BLaER1 treated with 17β-estradiol and CSF1 and Interleukin-3, amounts not matched to agents 10 nM and 100 nM (cell line): Measurements from ENCODE around the gene EPN3.
A peak's percentile ranks its signal among the peaks of the same experiment; 100 is the strongest.

Experiments
- H3K27ac ChIP-seq, 11 experiments: shearing (Covaris generic); formaldehyde crosslinking; 2 replicates each; pipeline ENCODE4 v1.8.1; 2022
- H3K27me3 ChIP-seq, 11 experiments: shearing (Covaris generic); formaldehyde crosslinking; 2 replicates each; pipeline ENCODE4 v1.8.1; 2022
- H3K36me3 ChIP-seq, 11 experiments: shearing (Covaris generic); formaldehyde crosslinking; 2 replicates each; pipeline ENCODE4 v1.8.1; 2022
- H3K4me1 ChIP-seq, 10 experiments: shearing (Covaris generic); formaldehyde crosslinking; 2 replicates each; pipeline ENCODE4 v1.8.1; 2022
- H3K4me2 ChIP-seq, 11 experiments: shearing (Covaris generic); formaldehyde crosslinking; 2 replicates each; pipeline ENCODE4 v1.8.1; 2022
- H3K4me3 ChIP-seq, 10 experiments: shearing (Covaris generic); formaldehyde crosslinking; 2 replicates each; pipeline ENCODE4 v1.8.1; 2022
- H3K9ac ChIP-seq, 11 experiments: shearing (Covaris generic); formaldehyde crosslinking; 2 replicates each; pipeline ENCODE4 v1.8.1; 2022
- H3K9me3 ChIP-seq, 11 experiments: shearing (Covaris generic); formaldehyde crosslinking; replicated peaks in 1 of 11; 2 replicates each; pipeline ENCODE4 v1.8.1; 2022
- H4K20me1 ChIP-seq, 11 experiments: shearing (Covaris generic); formaldehyde crosslinking; 2 replicates each; pipeline ENCODE4 v1.8.1; 2022
- Cebpa-rat ChIP-seq, 11 experiments: shearing (Covaris generic); IDR thresholded peaks; 2 replicates each; pipeline ENCODE4 v1.8.1; 2022

Gene EPN3

DNA sequence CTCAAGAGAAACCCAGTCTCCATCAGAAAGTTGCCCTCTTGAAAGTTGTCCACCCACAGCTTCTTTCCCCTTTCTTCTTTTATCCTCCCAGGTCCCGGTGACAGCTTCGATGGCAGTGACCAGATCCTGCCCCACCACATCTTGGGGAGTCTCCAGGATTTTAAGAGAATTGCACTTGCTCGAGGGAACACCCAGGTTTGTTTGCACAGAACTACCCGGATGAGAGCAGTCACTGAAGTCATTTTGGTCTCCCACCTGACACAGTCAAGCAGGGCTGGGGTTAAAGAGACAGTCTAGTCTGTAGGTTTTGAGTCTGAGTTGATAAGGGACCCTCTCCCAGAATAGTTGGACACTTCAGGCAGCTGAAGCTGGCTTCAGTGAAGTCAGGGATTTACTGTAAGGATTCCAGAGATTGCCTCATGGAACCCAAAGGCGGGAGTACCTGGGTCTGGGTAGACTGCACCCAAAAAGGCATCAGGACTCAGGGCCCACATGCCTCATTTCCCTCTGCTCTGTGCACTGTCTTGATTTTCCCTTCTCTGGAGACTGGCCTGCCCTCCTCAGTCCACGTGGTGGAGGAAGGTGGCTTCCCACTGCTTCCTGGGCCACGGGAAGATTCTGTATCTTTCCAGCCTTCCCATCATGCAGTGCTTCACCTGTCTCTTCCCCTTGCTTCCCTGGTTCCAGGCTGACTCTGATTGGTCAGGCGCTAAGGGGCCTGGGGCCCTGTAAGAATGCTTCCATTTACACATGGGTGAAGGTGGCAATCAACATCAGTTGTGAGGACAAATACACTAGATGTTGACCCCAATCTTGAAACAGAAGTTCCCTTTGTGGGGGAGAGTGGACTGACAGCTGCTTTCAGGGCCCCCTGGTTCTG, 14.8 kb upstream of the EPN3 start:
- no peaks in the 10 kb centered on the region for H3K27me3 ChIP-seq
- no peak overlapping the region for H3K9ac ChIP-seq
- H3K4me3 ChIP-seq = no peak overlapping the region
- H4K20me1 ChIP-seq = no peaks in the 10 kb centered on the region
- no peaks in the 10 kb centered on the region for H3K9me3 ChIP-seq
- no peaks in the 10 kb centered on the region for H3K36me3 ChIP-seq
- TF ChIP-seq Cebpa-rat (IDR thresholded peaks at IDR 0.05) = no peak
- H3K4me2 ChIP-seq = no peak overlapping the region
- peaks cover 0 to 16% (median 13%) of the 10 kb centered on the region in 10 experiments; a peak in 15 of 20 replicates for H3K4me1 ChIP-seq
- H3K27ac ChIP-seq = no peak overlapping the region

DNA sequence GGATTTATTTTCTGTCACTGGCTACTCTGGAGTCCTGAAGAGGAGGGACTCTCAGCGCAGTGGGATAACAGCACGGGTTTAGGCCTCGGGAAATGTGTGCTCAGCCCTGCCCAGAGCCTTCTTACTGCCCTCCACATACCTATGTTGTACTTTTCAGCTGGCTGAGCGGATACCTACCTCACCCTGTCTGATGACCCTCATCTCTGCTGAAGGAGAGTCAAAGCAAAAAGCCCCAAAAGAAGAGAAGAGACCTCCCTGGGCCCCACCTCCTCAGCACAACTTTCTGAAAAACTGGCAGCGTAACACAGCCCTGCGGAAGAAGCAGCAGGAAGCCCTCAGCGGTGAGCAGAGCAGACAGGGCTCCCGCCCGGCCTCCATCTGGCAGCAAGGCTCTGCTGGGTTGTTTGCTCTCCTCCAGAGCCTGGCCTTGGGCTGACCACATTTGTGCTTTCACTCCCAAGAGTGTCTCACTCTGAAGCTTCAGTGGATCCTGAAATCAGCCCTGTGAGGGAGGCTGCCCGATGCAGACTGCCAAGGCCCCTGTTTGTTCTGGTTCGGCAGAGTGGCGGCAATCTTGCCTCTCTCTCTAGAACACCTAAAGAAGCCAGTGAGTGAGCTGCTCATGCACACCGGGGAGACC, 14.0 kb upstream of the EPN3 start:
- Histone ChIP-seq H3K4me2 (no peak overlapping the region), H3K27ac (no peak overlapping the region), H3K36me3 (no peaks in the 10 kb centered on the region), H3K4me1 (peaks cover 0 to 16% (median 13%) of the 10 kb centered on the region in 10 experiments; a peak in 15 of 20 replicates), H3K27me3 (no peaks in the 10 kb centered on the region), H3K4me3 (no peak overlapping the region), H3K9me3 (no peaks in the 10 kb centered on the region), H3K9ac (no peak overlapping the region), H4K20me1 (no peaks in the 10 kb centered on the region)
- TF ChIP-seq Cebpa-rat (IDR thresholded peaks at IDR 0.05) = no peak

DNA sequence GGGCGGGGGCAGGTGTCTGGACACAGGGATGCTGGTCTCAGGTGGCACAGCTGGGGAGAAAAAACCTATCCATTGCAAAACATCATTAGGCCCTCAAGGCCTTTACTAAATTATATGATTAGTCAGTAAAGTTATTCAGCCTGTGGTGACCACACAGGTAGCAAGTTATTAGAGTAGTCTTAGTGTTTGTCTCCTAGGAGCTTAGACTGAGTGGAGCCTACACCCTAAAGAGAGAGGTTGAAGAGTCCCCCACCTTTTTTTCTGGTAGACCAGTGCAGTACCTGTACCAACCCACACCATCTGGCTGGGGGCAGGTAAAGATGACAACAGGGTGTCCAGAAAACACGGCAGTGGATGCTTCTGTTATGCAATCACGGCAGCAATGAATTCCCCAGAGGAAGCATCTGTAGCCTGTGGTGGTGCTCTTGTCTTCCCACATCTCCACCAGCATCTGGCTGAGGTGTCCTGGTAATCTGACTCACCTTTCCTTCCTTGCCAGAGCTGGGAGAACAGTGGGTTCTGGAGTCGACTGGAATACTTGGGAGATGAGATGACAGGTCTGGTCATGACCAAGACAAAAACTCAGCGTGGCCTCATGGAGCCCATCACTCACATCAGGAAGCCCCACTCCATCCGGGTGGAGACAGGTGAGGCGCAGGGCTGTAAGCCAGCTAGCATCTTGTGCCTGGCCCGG, 13.2 kb upstream of the EPN3 start:
- Histone ChIP-seq H3K27me3 (no peaks in the 10 kb centered on the region), H3K9ac (no peak overlapping the region), H3K9me3 (no peaks in the 10 kb centered on the region), H3K4me2 (peak overlapping the region in 3 of 11 experiments; percentile 5 to 10 (median 7); a peak in 3 of 22 replicates), H4K20me1 (no peaks in the 10 kb centered on the region), H3K4me3 (no peak overlapping the region), H3K27ac (no peak overlapping the region), H3K36me3 (no peaks in the 10 kb centered on the region), H3K4me1 (peaks cover 0 to 16% (median 13%) of the 10 kb centered on the region in 10 experiments; a peak in 15 of 20 replicates)
- no peak for TF ChIP-seq Cebpa-rat (IDR thresholded peaks at IDR 0.05)

DNA sequence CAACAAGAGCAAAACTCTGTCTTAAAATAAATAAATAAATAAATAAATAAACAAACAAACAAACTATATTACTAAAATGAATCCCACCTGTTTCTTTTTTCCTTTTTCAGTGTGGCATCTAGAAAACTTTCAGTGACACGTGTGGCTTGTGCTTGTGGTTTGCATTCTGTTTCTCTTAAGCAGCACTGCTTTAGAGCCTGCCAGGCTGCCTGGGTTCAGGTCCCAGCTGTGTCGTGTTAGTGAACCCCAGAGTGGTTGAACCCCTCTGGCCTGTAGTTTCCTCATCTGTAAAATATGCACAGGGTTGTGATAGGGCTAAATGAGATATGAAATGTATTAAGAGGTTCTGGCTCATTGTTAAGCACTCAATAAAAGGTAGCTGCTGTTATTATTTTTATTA, 12.1 kb upstream of the EPN3 start:
- Histone ChIP-seq H3K4me2 (no peak overlapping the region), H3K4me3 (no peak overlapping the region), H3K9me3 (no peaks in the 10 kb centered on the region), H3K4me1 (peaks cover 0 to 9% (median 5%) of the 10 kb centered on the region in 10 experiments; a peak in 14 of 20 replicates), H4K20me1 (no peaks in the 10 kb centered on the region), H3K27me3 (no peaks in the 10 kb centered on the region), H3K36me3 (no peaks in the 10 kb centered on the region), H3K9ac (no peak overlapping the region), H3K27ac (no peak overlapping the region)
- no peak for TF ChIP-seq Cebpa-rat (IDR thresholded peaks at IDR 0.05)

DNA sequence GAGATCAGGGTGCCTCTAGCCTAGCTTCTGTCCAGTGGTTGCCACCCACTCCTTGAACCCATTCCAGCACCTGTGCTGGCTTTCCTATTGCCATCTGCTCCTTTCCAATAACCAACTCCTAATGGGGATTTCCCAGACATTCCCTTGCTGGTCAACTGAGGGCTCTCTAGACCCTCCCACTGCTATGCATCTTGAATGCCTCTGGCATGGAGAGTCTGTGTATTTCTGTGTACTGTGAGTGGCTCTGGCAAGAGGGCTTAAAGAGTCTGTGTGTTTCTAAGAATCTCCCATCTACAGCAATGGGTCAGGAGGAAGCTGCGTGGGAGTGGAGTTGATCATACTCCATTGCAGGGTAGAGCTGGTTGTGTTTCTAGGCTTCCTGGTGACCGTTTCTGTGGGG, 11.0 kb upstream of the EPN3 start:
- no peak for TF ChIP-seq Cebpa-rat (IDR thresholded peaks at IDR 0.05)
- H3K9ac ChIP-seq = no peak overlapping the region
- H3K4me1 ChIP-seq = peaks cover 0 to 6% (median 0%) of the 10 kb centered on the region in 10 experiments; a peak in 2 of 20 replicates
- H3K36me3 ChIP-seq = no peaks in the 10 kb centered on the region
- no peak overlapping the region for H3K4me2 ChIP-seq
- H4K20me1 ChIP-seq = no peaks in the 10 kb centered on the region
- no peaks in the 10 kb centered on the region for H3K27me3 ChIP-seq
- no peaks in the 10 kb centered on the region for H3K9me3 ChIP-seq
- H3K4me3 ChIP-seq = no peak overlapping the region
- no peak overlapping the region for H3K27ac ChIP-seq

DNA sequence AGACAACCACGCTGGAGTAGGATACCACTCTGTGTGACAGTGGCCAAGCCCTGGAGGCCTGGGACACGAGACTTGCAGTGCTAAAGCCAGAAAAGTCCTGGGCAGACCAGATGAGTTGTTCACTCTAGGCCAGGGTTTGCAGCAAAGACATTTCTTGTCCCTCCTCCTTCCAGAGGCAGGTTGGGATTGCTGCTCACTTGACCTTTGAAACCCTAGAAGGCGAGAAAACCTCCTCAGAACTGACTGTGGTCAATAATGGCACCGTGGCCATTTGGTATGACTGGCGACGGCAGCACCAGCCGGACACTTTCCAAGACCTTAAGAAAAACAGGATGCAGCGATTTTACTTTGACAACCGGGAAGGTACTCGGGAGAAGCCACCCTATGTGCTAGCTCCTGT, 9.8 kb upstream of the EPN3 start:
- Histone ChIP-seq H3K4me1 (peaks cover 8 to 16% (median 10%) of the 10 kb centered on the region in 10 experiments; a peak in 18 of 20 replicates), H3K27ac (no peak overlapping the region), H3K9ac (no peak overlapping the region), H3K9me3 (no peaks in the 10 kb centered on the region), H3K4me3 (no peak overlapping the region), H3K27me3 (no peaks in the 10 kb centered on the region), H3K4me2 (no peak overlapping the region), H3K36me3 (no peaks in the 10 kb centered on the region), H4K20me1 (peaks cover 0 to 8% (median 0%) of the 10 kb centered on the region in 11 experiments; a peak in 1 of 22 replicates)
- TF ChIP-seq Cebpa-rat (IDR thresholded peaks at IDR 0.05) = no peak

DNA sequence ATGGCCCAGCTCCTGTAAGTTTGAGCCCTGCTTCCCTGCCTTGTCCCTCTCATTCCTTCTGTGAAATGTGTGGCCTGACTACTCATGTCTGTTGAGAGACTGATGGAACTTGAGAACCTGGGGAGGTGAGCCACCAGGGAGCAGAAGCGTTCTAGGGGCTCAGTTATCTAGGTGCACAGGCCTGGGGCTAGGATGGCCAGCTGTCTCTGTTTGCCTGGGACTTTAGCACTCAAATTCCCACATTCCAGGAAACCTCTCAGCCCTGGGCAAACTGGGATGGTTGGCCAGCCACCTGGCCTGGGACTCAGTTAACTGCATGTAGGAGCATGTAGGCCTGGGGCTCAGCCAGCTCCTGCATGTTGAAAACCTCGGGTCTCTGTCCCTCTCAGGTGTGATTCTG, 9.3 kb upstream of the EPN3 start:
- no peak overlapping the region for H3K9ac ChIP-seq
- H4K20me1 ChIP-seq = peaks cover 0 to 8% (median 0%) of the 10 kb centered on the region in 11 experiments; a peak in 1 of 22 replicates
- no peak overlapping the region for H3K27ac ChIP-seq

DNA sequence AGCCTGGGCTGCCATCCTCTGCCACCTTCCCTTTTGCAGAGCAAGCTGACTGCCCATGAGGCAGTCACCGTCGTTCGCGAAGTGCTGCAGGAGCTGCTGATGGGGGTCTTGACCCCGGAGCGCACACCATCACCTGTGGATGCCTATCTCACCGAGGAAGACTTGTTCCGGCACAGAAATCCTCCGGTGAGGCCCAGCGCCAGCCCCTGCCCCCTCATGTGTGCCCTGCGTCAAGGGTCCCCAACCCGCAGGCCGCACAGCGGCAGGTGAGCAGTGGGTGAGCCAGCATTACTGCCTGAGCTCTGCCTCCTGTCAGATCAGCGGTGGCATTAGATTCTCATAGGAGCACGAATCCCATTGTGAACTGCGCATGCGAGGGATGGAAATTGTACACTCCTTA, 7.7 kb upstream of the EPN3 start:
- no peak for TF ChIP-seq Cebpa-rat (IDR thresholded peaks at IDR 0.05)
- peaks cover 0 to under 1% (median 0%) of the 10 kb centered on the region in 11 experiments; a peak in 1 of 22 replicates for H3K27me3 ChIP-seq
- H3K4me1 ChIP-seq = peaks cover 8 to 15% (median 12%) of the 10 kb centered on the region in 10 experiments; a peak in 18 of 20 replicates

More for the DNA sequence above, 9.3 kb upstream of the EPN3 start:
- Histone ChIP-seq H3K9me3 (no peaks in the 10 kb centered on the region), H3K4me1 (peaks cover 8 to 19% (median 12%) of the 10 kb centered on the region in 10 experiments; a peak in 18 of 20 replicates), H3K36me3 (no peaks in the 10 kb centered on the region), H3K4me3 (no peak overlapping the region), H3K4me2 (no peak overlapping the region), H3K27me3 (no peaks in the 10 kb centered on the region)
- no peak for TF ChIP-seq Cebpa-rat (IDR thresholded peaks at IDR 0.05)

More for the DNA sequence above, 7.7 kb upstream of the EPN3 start:
- Histone ChIP-seq H3K4me3 (no peak overlapping the region), H3K9ac (no peak overlapping the region), H3K36me3 (no peaks in the 10 kb centered on the region), H3K27ac (no peak overlapping the region), H3K9me3 (no peaks in the 10 kb centered on the region), H4K20me1 (peaks cover 0 to 8% (median 0%) of the 10 kb centered on the region in 11 experiments; a peak in 1 of 22 replicates), H3K4me2 (no peak overlapping the region)
